ENCODE measurements around the gene NHEJ1. TPM values are rescaled to one million over a fixed set of nuclear protein-coding genes. Genes with fewer than 3 reads are reported as not detected.

The NHEJ1 gene
- total RNA-seq, 2 donors from 2014 or later: 8.3 to 8.4 TPM

DNA sequence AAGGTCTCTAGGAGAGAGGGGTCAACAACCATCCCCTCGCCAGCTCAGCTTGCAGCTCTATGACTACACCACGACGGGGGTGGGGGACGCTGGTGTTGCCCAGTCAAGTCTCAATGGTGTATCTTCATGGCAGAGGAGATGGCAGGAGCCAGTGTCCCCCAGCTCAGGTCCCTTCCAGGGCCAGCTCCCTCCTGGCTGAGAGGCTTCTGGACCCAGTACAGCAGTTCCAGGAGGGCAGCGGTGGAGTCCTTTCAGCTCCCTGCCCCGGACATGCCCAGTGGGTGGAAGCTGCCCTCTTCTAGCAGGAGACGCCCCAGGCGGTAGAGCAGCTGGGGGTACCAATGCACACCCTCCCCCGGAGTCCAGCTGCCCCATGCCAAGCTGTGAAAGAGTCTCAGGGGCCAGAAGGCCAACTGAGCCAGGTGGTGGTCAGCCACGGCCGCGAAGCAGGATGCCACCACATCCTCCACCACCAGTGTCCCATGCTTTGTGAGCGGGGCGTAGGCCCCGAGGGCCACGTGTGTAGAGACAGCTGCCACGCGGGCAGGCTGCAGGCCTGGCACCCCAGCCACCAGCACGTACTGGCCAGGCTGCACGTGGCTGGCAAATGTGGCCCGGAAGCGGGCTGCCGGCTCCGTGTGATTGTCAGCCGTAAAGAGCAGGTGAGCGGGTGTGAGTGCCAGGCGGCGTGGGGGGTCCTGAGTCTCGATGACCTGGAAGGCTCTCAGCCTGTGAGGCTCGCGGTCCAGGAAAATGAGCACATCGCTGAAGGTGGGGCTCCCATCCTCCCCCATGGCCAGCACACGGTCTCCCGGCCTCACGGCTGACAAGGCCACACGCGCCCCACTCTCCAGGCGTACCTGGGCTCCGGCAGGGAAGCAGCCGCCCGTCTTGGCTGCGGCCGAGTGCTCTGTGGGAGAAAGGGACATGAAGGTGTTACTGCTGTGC, 105.4 kb downstream of the NHEJ1 start:
- no peak for DNase-seq (ENCODE audit: low spot score)
- no peak overlapping the region for H3K4me3 ChIP-seq
- H3K27me3 ChIP-seq: peaks cover 21 to 35% of the 10 kb centered on the region in 2 donors
- H3K4me1 ChIP-seq: peaks cover 0 to 29% of the 10 kb centered on the region in 2 donors
- no peaks in the 10 kb centered on the region for H3K9me3 ChIP-seq
- H3K27ac ChIP-seq: no peak overlapping the region
- no peaks in the 10 kb centered on the region for H3K36me3 ChIP-seq
- TF ChIP-seq, protein P1, sequence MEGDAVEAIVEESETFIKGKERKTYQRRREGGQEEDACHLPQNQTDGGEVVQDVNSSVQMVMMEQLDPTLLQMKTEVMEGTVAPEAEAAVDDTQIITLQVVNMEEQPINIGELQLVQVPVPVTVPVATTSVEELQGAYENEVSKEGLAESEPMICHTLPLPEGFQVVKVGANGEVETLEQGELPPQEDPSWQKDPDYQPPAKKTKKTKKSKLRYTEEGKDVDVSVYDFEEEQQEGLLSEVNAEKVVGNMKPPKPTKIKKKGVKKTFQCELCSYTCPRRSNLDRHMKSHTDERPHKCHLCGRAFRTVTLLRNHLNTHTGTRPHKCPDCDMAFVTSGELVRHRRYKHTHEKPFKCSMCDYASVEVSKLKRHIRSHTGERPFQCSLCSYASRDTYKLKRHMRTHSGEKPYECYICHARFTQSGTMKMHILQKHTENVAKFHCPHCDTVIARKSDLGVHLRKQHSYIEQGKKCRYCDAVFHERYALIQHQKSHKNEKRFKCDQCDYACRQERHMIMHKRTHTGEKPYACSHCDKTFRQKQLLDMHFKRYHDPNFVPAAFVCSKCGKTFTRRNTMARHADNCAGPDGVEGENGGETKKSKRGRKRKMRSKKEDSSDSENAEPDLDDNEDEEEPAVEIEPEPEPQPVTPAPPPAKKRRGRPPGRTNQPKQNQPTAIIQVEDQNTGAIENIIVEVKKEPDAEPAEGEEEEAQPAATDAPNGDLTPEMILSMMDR (IDR thresholded peaks at IDR 0.05): no peak

DNA sequence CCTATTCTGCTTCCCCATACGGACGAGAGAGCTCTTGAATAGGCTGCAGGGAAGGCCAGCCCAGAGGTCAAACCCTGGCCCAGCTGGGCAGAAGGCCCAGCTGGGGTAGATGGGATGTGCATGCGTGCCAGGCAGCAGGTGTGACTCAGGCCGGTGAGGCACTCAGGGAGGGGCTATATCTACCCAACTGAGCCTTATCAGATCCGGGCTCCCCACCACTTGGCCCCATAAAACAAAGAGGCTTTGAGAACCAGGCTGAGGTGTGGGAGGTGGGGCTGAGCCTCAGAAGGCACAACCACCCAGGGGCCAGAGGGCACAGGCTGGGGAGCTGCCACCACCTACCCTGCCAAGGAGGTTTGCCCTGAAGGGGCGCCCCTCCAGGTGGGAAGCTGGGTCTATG, 111.3 kb downstream of the NHEJ1 start:
- Histone ChIP-seq H3K36me3 (no peaks in the 10 kb centered on the region), H3K27ac (no peak overlapping the region), H3K4me3 (no peak overlapping the region), H3K27me3 (peaks cover 0 to 8% of the 10 kb centered on the region in 2 donors), H3K9me3 (no peaks in the 10 kb centered on the region), H3K4me1 (no peaks in the 10 kb centered on the region)
- TF ChIP-seq, protein P1 (IDR thresholded peaks at IDR 0.05): no peak
- no peak for DNase-seq (ENCODE audit: low spot score)

DNA sequence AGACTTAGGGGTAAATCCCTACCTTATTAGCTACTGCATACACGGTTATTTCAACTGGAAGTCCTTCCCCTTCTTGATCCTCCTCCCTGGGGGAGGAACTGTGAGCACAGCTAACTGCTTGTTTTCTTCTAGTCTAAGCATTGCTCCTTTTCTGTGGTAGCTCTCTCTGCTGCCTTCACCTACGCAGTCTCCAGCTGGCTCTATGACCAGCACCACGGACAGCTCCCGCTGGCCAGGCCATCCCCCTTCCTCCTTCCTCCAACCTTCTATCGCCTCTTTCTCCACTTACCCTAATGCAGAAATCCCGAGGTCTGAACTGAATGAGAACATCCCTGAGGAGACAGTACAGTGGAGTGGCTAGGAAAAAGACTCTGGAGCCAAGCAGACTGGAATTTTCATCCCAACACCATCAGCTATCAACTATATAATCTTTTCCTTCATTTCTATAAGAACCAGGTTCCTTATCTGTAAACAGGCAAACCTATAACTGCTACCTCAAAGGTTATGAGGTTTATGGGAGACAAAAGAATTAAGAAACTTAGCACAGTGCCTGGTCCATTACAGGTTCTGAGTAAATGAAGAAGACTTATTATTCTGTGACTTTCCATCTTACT, 114.6 kb downstream of the NHEJ1 start:
- TF ChIP-seq, protein P1 (IDR thresholded peaks at IDR 0.05): no peak
- Histone ChIP-seq H3K9me3 (no peaks in the 10 kb centered on the region), H3K27ac (no peak overlapping the region), H3K4me3 (no peak overlapping the region), H3K4me1 (peaks cover 0 to 4% of the 10 kb centered on the region in 2 donors), H3K36me3 (no peaks in the 10 kb centered on the region), H3K27me3 (peaks cover 0 to 8% of the 10 kb centered on the region in 2 donors)
- no peak for DNase-seq (ENCODE audit: low spot score)

- Histone ChIP-seq H3K4me1 (peaks cover 0 to 5% of the 10 kb centered on the region in 2 donors), H3K4me3 (no peak overlapping the region), H3K27me3 (no peaks in the 10 kb centered on the region), H3K9me3 (no peaks in the 10 kb centered on the region), H3K27ac (no peak overlapping the region), H3K36me3 (no peaks in the 10 kb centered on the region)
- TF ChIP-seq, protein P1 (IDR thresholded peaks at IDR 0.05): no peak
- no peak for DNase-seq (ENCODE audit: low spot score)
These were observed 117.9 kb downstream of the NHEJ1 start for GRCh38 chr2:219042750-219043149.

GRCh38 chr2:219042157-219042556, 118.5 kb downstream of the NHEJ1 start:
- TF ChIP-seq, protein P1 (IDR thresholded peaks at IDR 0.05): no peak
- Histone ChIP-seq H3K27me3 (no peaks in the 10 kb centered on the region), H3K9me3 (no peaks in the 10 kb centered on the region), H3K36me3 (no peaks in the 10 kb centered on the region), H3K27ac (no peak overlapping the region), H3K4me1 (peaks cover 0 to 5% of the 10 kb centered on the region in 2 donors), H3K4me3 (no peak overlapping the region)
- no peak for DNase-seq (ENCODE audit: low spot score)
